WTC11 (cell line): ENCODE results near the gene ICAM1. TPM values are rescaled to one million over a fixed set of nuclear protein-coding genes. Genes with fewer than 3 reads are reported as not detected.

Experiments
- ATAC-seq: fragments of 200-7000 bp; cut with Tn5 transposase; 2 replicates; pipeline ENCODE4 v1.10.0; 2021; ENCODE audit warnings: mild to moderate bottlenecking, moderate library complexity
- CTCF ChIA-PET: fragments of 300-600 bp; sonication (Branson Sonifier 250); formaldehyde crosslinking; loops from one replicate; lab custom pipeline; 2021; ENCODE audit warnings: antibody characterized with exemption; lab: Charles Lee
- POLR2A ChIA-PET: fragments of 350-600 bp; sonication (Branson Sonifier 250); formaldehyde crosslinking; loops from one replicate; lab custom pipeline; 2021; ENCODE audit warnings: antibody characterized with exemption; lab: Charles Lee
- DNase-seq: peaks from one replicate; pipeline ENCODE4 v3.0.0; 2021; ENCODE audit warnings: low spot score
- H3K27ac Mint-ChIP-seq: 2 replicates; pipeline ENCODE4 v1.8.0; 2021; ENCODE audit warnings: mixed read lengths
- H3K27me3 Mint-ChIP-seq: 2 replicates; pipeline ENCODE4 v1.8.0; 2021; ENCODE audit warnings: low read depth, mild to moderate bottlenecking, moderate library complexity, mixed read lengths
- H3K36me3 Mint-ChIP-seq: 2 replicates; pipeline ENCODE4 v1.8.0; 2021; ENCODE audit warnings: mixed read lengths
- H3K4me1 Mint-ChIP-seq: 2 replicates; pipeline ENCODE4 v1.8.0; 2022; ENCODE audit warnings: mixed read lengths
- H3K4me3 Mint-ChIP-seq: 2 replicates; pipeline ENCODE4 v1.8.0; 2021; ENCODE audit warnings: mild to moderate bottlenecking, moderate library complexity, mixed read lengths
- H3K9me3 Mint-ChIP-seq: 2 replicates; pipeline ENCODE4 v1.8.0; 2021; ENCODE audit warnings: mixed read lengths
- ATF3 ChIP-seq: sonication (generic); formaldehyde crosslinking; conservative IDR thresholded peaks from 2 replicates; pipeline ENCODE4 v1.8.1; 2022; ENCODE audit warnings: mild to moderate bottlenecking, missing genetic modification reagents
- CBFB ChIP-seq: sonication (generic); formaldehyde crosslinking; IDR thresholded peaks from 2 replicates; pipeline ENCODE4 v1.8.1; 2022; ENCODE audit warnings: mild to moderate bottlenecking, low read depth, missing genetic modification reagents
- CREM ChIP-seq: sonication (generic); formaldehyde crosslinking; IDR thresholded peaks from 2 replicates; pipeline ENCODE4 v1.8.1; 2022; ENCODE audit warnings: mild to moderate bottlenecking, missing genetic modification reagents, moderate library complexity
- E2F4 ChIP-seq: sonication (generic); formaldehyde crosslinking; IDR thresholded peaks from 2 replicates; pipeline ENCODE4 v1.8.1; 2022; ENCODE audit warnings: low read depth, mild to moderate bottlenecking, moderate library complexity, missing genetic modification reagents, borderline replicate concordance
- ELF4 ChIP-seq: sonication (generic); formaldehyde crosslinking; IDR thresholded peaks from 2 replicates; pipeline ENCODE4 v1.8.1; 2022; ENCODE audit warnings: low read depth, mild to moderate bottlenecking, moderate library complexity, missing genetic modification reagents
- ERG ChIP-seq: fragments of 250-450 bp; sonication (Bioruptor Pico); IDR thresholded peaks from 2 replicates; pipeline ENCODE4 v1.8.0; 2021; ENCODE audit warnings: mild to moderate bottlenecking
- ESRRA ChIP-seq: sonication (generic); formaldehyde crosslinking; IDR thresholded peaks from 2 replicates; pipeline ENCODE4 v1.8.1; 2022; ENCODE audit warnings: mild to moderate bottlenecking, missing genetic modification reagents, borderline replicate concordance
- FOXJ3 ChIP-seq: sonication (generic); formaldehyde crosslinking; IDR thresholded peaks from 2 replicates; pipeline ENCODE4 v1.9.0; 2021; ENCODE audit warnings: missing genetic modification reagents, mild to moderate bottlenecking, borderline replicate concordance
- FOXK1 ChIP-seq: sonication (generic); formaldehyde crosslinking; IDR thresholded peaks from 2 replicates; pipeline ENCODE4 v1.8.0; 2022; ENCODE audit warnings: mild to moderate bottlenecking, moderate library complexity, missing genetic modification reagents
- FOXP1 ChIP-seq: sonication (generic); formaldehyde crosslinking; IDR thresholded peaks from 2 replicates; pipeline ENCODE4 v1.8.0; 2022; ENCODE audit warnings: missing genetic modification reagents, mild to moderate bottlenecking, moderate library complexity, borderline replicate concordance
- OVOL2 ChIP-seq: fragments of 250-450 bp; sonication (Bioruptor Pico); IDR thresholded peaks from 2 replicates; pipeline ENCODE4 v1.9.0; 2021; ENCODE audit warnings: mild to moderate bottlenecking, borderline replicate concordance
- TEAD1 ChIP-seq: sonication (generic); formaldehyde crosslinking; IDR thresholded peaks from 2 replicates; pipeline ENCODE4 v1.8.0; 2022; ENCODE audit warnings: mild to moderate bottlenecking, missing genetic modification reagents
- TEAD4 ChIP-seq: sonication (generic); formaldehyde crosslinking; IDR thresholded peaks from 2 replicates; pipeline ENCODE4 v1.8.0; 2022; ENCODE audit warnings: mild to moderate bottlenecking, missing genetic modification reagents
- ZBTB43 ChIP-seq: sonication (generic); formaldehyde crosslinking; IDR thresholded peaks from 2 replicates; pipeline ENCODE4 v1.8.1; 2023; ENCODE audit warnings: mild to moderate bottlenecking, missing genetic modification reagents
- ZNF121 ChIP-seq: sonication (generic); formaldehyde crosslinking; IDR thresholded peaks from 2 replicates; pipeline ENCODE4 v1.8.0; 2023; ENCODE audit warnings: missing genetic modification reagents
- ZNF425 ChIP-seq: fragments of 250-450 bp; sonication (Bioruptor Pico); conservative IDR thresholded peaks from 2 replicates; pipeline ENCODE4 v1.9.0; 2021; ENCODE audit warnings: mild to moderate bottlenecking
- total RNA-seq: library from RNA; stranded (reverse); gene quantifications from 3 replicates; pipeline ENCODE4 v1.2.3, GENCODE V29; 2021
- TF ChIP-seq, protein P1 (sequence below): sonication (generic); formaldehyde crosslinking; IDR thresholded peaks from 2 replicates; pipeline ENCODE4 v1.8.0; 2023; ENCODE audit warnings: missing genetic modification reagents, mild to moderate bottlenecking, borderline replicate concordance
- TF ChIP-seq, protein P2 (sequence below): sonication (generic); formaldehyde crosslinking; IDR thresholded peaks from 2 replicates; pipeline ENCODE4 v1.8.0; 2022; ENCODE audit warnings: missing genetic modification reagents
- TF ChIP-seq, protein P3 (sequence below): sonication (generic); formaldehyde crosslinking; IDR thresholded peaks from 2 replicates; pipeline ENCODE4 v1.8.1; 2023; ENCODE audit warnings: mild to moderate bottlenecking, missing genetic modification reagents, borderline replicate concordance

Gene ICAM1
- total RNA-seq, 1 experiment from 2014 or later = 3.8 TPM

DNA sequence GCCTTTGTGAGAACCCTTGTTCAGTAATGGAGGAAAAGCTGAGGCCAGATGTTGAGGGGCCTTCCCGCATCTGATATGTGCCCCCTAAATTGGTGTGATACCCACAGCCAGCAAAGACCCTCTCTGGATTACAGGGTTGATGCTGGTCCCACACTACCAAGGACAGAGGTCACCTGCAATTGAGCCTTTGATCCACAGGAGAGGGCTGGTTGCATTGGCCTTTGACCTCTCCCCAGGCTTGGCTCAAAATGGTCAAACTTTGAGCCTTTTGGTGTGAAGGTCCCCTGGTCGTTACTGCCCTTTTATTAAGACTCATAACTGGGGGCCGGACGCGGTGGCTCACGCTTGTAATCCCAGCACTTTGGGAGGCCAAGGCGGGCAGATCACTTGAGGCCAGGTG, 27.3 kb upstream of the ICAM1 start:
- DNase-seq = no peak
- Mint-ChIP-seq H3K4me1 (no peaks in the 10 kb centered on the region), H3K4me3 (no peak overlapping the region), H3K36me3 (no peaks in the 10 kb centered on the region), H3K27ac (no peak overlapping the region), H3K9me3 (no peaks in the 10 kb centered on the region), H3K27me3 (no peaks in the 10 kb centered on the region)
- ChIA-PET CTCF (interaction anchor here (0.7 to 2.1 kb wide), 4 partner anchors 15 to 314 kb away, joined by 3 to 10 read pairs (median 4); no protein-coding TSS in a partner anchor), POLR2A (no interaction called here)
- no peak for ATAC-seq
- TF ChIP-seq ESRRA (no peak), TEAD1 (CRISPR knock-in tag) (no peak), FOXK1 (no peak), ERG (no peak), CREM (no peak), ZBTB43 (no peak), ZNF121 (CRISPR knock-in tag) (no peak), E2F4 (no peak), ATF3 (no peak), FOXJ3 (no peak), ZNF425 (CRISPR knock-in tag) (no peak), TEAD4 (CRISPR knock-in tag) (no peak), ELF4 (no peak), FOXP1 (CRISPR knock-in tag) (no peak), OVOL2 (no peak), CBFB (CRISPR knock-in tag) (no peak)
- TF ChIP-seq, protein P1, sequence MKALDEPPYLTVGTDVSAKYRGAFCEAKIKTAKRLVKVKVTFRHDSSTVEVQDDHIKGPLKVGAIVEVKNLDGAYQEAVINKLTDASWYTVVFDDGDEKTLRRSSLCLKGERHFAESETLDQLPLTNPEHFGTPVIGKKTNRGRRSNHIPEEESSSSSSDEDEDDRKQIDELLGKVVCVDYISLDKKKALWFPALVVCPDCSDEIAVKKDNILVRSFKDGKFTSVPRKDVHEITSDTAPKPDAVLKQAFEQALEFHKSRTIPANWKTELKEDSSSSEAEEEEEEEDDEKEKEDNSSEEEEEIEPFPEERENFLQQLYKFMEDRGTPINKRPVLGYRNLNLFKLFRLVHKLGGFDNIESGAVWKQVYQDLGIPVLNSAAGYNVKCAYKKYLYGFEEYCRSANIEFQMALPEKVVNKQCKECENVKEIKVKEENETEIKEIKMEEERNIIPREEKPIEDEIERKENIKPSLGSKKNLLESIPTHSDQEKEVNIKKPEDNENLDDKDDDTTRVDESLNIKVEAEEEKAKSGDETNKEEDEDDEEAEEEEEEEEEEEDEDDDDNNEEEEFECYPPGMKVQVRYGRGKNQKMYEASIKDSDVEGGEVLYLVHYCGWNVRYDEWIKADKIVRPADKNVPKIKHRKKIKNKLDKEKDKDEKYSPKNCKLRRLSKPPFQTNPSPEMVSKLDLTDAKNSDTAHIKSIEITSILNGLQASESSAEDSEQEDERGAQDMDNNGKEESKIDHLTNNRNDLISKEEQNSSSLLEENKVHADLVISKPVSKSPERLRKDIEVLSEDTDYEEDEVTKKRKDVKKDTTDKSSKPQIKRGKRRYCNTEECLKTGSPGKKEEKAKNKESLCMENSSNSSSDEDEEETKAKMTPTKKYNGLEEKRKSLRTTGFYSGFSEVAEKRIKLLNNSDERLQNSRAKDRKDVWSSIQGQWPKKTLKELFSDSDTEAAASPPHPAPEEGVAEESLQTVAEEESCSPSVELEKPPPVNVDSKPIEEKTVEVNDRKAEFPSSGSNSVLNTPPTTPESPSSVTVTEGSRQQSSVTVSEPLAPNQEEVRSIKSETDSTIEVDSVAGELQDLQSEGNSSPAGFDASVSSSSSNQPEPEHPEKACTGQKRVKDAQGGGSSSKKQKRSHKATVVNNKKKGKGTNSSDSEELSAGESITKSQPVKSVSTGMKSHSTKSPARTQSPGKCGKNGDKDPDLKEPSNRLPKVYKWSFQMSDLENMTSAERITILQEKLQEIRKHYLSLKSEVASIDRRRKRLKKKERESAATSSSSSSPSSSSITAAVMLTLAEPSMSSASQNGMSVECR (CRISPR knock-in tag) = no peak
- TF ChIP-seq, protein P2, sequence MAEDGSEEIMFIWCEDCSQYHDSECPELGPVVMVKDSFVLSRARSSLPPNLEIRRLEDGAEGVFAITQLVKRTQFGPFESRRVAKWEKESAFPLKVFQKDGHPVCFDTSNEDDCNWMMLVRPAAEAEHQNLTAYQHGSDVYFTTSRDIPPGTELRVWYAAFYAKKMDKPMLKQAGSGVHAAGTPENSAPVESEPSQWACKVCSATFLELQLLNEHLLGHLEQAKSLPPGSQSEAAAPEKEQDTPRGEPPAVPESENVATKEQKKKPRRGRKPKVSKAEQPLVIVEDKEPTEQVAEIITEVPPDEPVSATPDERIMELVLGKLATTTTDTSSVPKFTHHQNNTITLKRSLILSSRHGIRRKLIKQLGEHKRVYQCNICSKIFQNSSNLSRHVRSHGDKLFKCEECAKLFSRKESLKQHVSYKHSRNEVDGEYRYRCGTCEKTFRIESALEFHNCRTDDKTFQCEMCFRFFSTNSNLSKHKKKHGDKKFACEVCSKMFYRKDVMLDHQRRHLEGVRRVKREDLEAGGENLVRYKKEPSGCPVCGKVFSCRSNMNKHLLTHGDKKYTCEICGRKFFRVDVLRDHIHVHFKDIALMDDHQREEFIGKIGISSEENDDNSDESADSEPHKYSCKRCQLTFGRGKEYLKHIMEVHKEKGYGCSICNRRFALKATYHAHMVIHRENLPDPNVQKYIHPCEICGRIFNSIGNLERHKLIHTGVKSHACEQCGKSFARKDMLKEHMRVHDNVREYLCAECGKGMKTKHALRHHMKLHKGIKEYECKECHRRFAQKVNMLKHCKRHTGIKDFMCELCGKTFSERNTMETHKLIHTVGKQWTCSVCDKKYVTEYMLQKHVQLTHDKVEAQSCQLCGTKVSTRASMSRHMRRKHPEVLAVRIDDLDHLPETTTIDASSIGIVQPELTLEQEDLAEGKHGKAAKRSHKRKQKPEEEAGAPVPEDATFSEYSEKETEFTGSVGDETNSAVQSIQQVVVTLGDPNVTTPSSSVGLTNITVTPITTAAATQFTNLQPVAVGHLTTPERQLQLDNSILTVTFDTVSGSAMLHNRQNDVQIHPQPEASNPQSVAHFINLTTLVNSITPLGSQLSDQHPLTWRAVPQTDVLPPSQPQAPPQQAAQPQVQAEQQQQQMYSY (CRISPR knock-in tag) = no peak
- TF ChIP-seq, protein P3, sequence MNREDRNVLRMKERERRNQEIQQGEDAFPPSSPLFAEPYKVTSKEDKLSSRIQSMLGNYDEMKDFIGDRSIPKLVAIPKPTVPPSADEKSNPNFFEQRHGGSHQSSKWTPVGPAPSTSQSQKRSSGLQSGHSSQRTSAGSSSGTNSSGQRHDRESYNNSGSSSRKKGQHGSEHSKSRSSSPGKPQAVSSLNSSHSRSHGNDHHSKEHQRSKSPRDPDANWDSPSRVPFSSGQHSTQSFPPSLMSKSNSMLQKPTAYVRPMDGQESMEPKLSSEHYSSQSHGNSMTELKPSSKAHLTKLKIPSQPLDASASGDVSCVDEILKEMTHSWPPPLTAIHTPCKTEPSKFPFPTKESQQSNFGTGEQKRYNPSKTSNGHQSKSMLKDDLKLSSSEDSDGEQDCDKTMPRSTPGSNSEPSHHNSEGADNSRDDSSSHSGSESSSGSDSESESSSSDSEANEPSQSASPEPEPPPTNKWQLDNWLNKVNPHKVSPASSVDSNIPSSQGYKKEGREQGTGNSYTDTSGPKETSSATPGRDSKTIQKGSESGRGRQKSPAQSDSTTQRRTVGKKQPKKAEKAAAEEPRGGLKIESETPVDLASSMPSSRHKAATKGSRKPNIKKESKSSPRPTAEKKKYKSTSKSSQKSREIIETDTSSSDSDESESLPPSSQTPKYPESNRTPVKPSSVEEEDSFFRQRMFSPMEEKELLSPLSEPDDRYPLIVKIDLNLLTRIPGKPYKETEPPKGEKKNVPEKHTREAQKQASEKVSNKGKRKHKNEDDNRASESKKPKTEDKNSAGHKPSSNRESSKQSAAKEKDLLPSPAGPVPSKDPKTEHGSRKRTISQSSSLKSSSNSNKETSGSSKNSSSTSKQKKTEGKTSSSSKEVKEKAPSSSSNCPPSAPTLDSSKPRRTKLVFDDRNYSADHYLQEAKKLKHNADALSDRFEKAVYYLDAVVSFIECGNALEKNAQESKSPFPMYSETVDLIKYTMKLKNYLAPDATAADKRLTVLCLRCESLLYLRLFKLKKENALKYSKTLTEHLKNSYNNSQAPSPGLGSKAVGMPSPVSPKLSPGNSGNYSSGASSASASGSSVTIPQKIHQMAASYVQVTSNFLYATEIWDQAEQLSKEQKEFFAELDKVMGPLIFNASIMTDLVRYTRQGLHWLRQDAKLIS = no peak
